ENCODE data around the gene BBS9.
"Not testable (repeated sequence)": the region's sequence is repeated elsewhere in the genome, so short reads cannot be mapped to it uniquely, and the experiment has no call there.

Gene BBS9

GRCh38 chr7:33258491-33258951 lies 129.2 kb downstream of the BBS9 start:
- Histone ChIP-seq H3K9ac (ENCODE audit: low read depth in 1 of 2, low read length in 2 of 2) (no peak overlapping the region), H3K36me3 (ENCODE audit: control insufficient read depth in 2 of 2, insufficient read depth in 2 of 2, low read length in 2 of 2) (no peaks in the 10 kb centered on the region), H3K4me1 (ENCODE audit: control insufficient read depth in 2 of 2, insufficient read depth in 2 of 2, low read length in 2 of 2) (no peaks in the 10 kb centered on the region), H3K27ac (ENCODE audit: low read depth in 2 of 2, low read length in 2 of 2) (no peak overlapping the region), H3K4me3 (ENCODE audit: low read length in 2 of 2) (no peak overlapping the region), H3K9me3 (ENCODE audit: control insufficient read depth in 2 of 2, low read length in 2 of 2) (no peaks in the 10 kb centered on the region), H3K27me3 (ENCODE audit: control insufficient read depth in 2 of 2, insufficient read depth in 2 of 2, low read length in 2 of 2) (no peaks in the 10 kb centered on the region)

DNA sequence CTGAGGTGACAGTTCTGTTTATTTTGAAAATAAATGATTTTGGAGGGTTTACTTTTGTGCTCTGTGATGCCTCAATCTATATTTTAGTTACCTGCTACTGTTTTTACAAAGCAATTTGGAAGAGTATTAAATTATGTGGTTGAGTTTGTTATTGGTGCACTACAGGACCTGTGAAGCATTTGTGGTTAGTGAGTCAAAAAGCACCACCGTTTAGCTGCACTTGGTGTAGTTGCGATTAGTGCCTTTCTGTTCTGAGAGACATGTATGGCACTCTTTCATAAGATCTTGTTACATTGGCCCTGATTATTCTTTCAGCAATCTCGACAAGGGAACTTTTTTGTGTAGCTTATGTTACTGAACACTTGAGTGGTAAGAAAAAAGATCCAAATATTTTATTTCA lies 132.2 kb downstream of the BBS9 start:
- no peak overlapping the region for H3K9ac ChIP-seq (ENCODE audit: low read depth in 1 of 2, low read length in 2 of 2)
- no peaks in the 10 kb centered on the region for H3K27me3 ChIP-seq (ENCODE audit: control insufficient read depth in 2 of 2, insufficient read depth in 2 of 2, low read length in 2 of 2)
- H3K4me3 ChIP-seq (ENCODE audit: low read length in 2 of 2) = no peak overlapping the region
- no peaks in the 10 kb centered on the region for H3K4me1 ChIP-seq (ENCODE audit: control insufficient read depth in 2 of 2, insufficient read depth in 2 of 2, low read length in 2 of 2)
- H3K36me3 ChIP-seq (ENCODE audit: control insufficient read depth in 2 of 2, insufficient read depth in 2 of 2, low read length in 2 of 2) = no peaks in the 10 kb centered on the region
- no peak overlapping the region for H3K27ac ChIP-seq (ENCODE audit: low read depth in 2 of 2, low read length in 2 of 2)
- no peaks in the 10 kb centered on the region for H3K9me3 ChIP-seq (ENCODE audit: control insufficient read depth in 2 of 2, low read length in 2 of 2)

DNA sequence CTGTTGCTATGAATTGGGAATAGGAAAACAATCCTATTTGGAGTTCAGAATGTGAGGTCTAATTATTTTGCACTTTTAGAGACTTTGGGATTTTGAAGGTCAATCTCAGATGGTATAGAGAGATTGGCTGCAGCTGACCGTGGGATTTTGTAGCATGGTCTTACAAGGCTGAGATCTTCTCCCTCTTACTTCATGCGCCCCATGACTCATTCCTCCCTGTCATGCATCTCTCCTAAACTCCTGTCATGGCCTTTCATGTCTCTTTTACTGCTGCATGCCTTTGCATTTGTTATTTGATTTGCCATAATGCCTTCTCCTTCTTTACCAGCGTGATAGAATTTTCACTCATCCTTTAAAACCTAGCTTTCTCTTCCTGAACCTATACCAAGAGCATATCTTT lies 133.1 kb downstream of the BBS9 start:
- Histone ChIP-seq H3K4me1 (ENCODE audit: control insufficient read depth in 2 of 2, insufficient read depth in 2 of 2, low read length in 2 of 2) (no peaks in the 10 kb centered on the region), H3K27ac (ENCODE audit: low read depth in 2 of 2, low read length in 2 of 2) (no peak overlapping the region), H3K9me3 (ENCODE audit: control insufficient read depth in 2 of 2, low read length in 2 of 2) (no peaks in the 10 kb centered on the region), H3K27me3 (ENCODE audit: control insufficient read depth in 2 of 2, insufficient read depth in 2 of 2, low read length in 2 of 2) (no peaks in the 10 kb centered on the region), H3K9ac (ENCODE audit: low read depth in 1 of 2, low read length in 2 of 2) (no peak overlapping the region), H3K4me3 (ENCODE audit: low read length in 2 of 2) (no peak overlapping the region), H3K36me3 (ENCODE audit: control insufficient read depth in 2 of 2, insufficient read depth in 2 of 2, low read length in 2 of 2) (no peaks in the 10 kb centered on the region)

- H3K4me1 ChIP-seq (ENCODE audit: control insufficient read depth in 2 of 2, insufficient read depth in 2 of 2, low read length in 2 of 2) = not testable (repeated sequence)
Measured at GRCh38 chr7:33271839-33272371, 142.5 kb downstream of the BBS9 start.

DNA sequence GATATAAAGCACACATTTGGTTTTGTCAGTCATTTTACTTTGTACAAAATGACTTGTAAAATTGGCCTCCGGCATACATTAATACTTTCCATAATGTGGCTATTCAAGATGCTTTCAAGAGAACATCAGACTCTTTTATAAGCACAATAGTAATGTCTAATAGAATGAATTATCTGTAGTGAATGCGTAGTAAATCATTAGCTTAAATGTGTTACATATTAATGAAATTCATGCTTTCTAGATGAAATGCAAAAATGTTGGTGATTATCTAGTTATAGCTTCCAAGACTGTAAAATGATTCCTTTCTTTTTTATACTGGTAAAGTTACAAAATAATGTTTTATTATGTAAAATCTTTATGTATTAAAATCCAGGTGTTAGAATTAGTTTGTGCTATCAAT lies 144.0 kb downstream of the BBS9 start:
- H3K9me3 ChIP-seq (ENCODE audit: control insufficient read depth in 2 of 2, low read length in 2 of 2) = peaks cover 0 to 4% of the 10 kb centered on the region in 2 donors
- H3K9ac ChIP-seq (ENCODE audit: low read depth in 1 of 2, low read length in 2 of 2) = no peak overlapping the region
- H3K36me3 ChIP-seq (ENCODE audit: control insufficient read depth in 2 of 2, insufficient read depth in 2 of 2, low read length in 2 of 2) = no peaks in the 10 kb centered on the region
- no peak overlapping the region for H3K4me3 ChIP-seq (ENCODE audit: low read length in 2 of 2)
- H3K27me3 ChIP-seq (ENCODE audit: control insufficient read depth in 2 of 2, insufficient read depth in 2 of 2, low read length in 2 of 2) = no peaks in the 10 kb centered on the region
- no peaks in the 10 kb centered on the region for H3K4me1 ChIP-seq (ENCODE audit: control insufficient read depth in 2 of 2, insufficient read depth in 2 of 2, low read length in 2 of 2)
- H3K27ac ChIP-seq (ENCODE audit: low read depth in 2 of 2, low read length in 2 of 2) = no peak overlapping the region

More at GRCh38 chr7:33271839-33272371, 142.5 kb downstream of the BBS9 start:
- H3K36me3 ChIP-seq (ENCODE audit: control insufficient read depth in 2 of 2, insufficient read depth in 2 of 2, low read length in 2 of 2); H3K27ac ChIP-seq (ENCODE audit: low read depth in 2 of 2, low read length in 2 of 2); H3K9me3 ChIP-seq (ENCODE audit: control insufficient read depth in 2 of 2, low read length in 2 of 2); H3K27me3 ChIP-seq (ENCODE audit: control insufficient read depth in 2 of 2, insufficient read depth in 2 of 2, low read length in 2 of 2); H3K4me3 ChIP-seq (ENCODE audit: low read length in 2 of 2); H3K9ac ChIP-seq (ENCODE audit: low read depth in 1 of 2, low read length in 2 of 2): not testable (repeated sequence)

GRCh38 chr7:33276325-33276724 lies 147.0 kb downstream of the BBS9 start:
- H3K9me3 ChIP-seq (ENCODE audit: control insufficient read depth in 2 of 2, low read length in 2 of 2) = peaks cover under 1 to 2% of the 10 kb centered on the region in 2 donors
- no peak overlapping the region for H3K9ac ChIP-seq (ENCODE audit: low read depth in 1 of 2, low read length in 2 of 2)
- H3K27me3 ChIP-seq (ENCODE audit: control insufficient read depth in 2 of 2, insufficient read depth in 2 of 2, low read length in 2 of 2) = no peaks in the 10 kb centered on the region
- no peak overlapping the region for H3K4me3 ChIP-seq (ENCODE audit: low read length in 2 of 2)
- H3K36me3 ChIP-seq (ENCODE audit: control insufficient read depth in 2 of 2, insufficient read depth in 2 of 2, low read length in 2 of 2) = no peaks in the 10 kb centered on the region
- H3K27ac ChIP-seq (ENCODE audit: low read depth in 2 of 2, low read length in 2 of 2) = no peak overlapping the region
- H3K4me1 ChIP-seq (ENCODE audit: control insufficient read depth in 2 of 2, insufficient read depth in 2 of 2, low read length in 2 of 2) = no peaks in the 10 kb centered on the region

- H3K36me3 ChIP-seq (ENCODE audit: control insufficient read depth in 2 of 2, insufficient read depth in 2 of 2, low read length in 2 of 2) = no peaks in the 10 kb centered on the region
- H3K4me1 ChIP-seq (ENCODE audit: control insufficient read depth in 2 of 2, insufficient read depth in 2 of 2, low read length in 2 of 2) = no peaks in the 10 kb centered on the region
- H3K27ac ChIP-seq (ENCODE audit: low read depth in 2 of 2, low read length in 2 of 2) = no peak overlapping the region
- H3K9me3 ChIP-seq (ENCODE audit: control insufficient read depth in 2 of 2, low read length in 2 of 2) = peaks cover 0 to 2% of the 10 kb centered on the region in 2 donors
- H3K9ac ChIP-seq (ENCODE audit: low read depth in 1 of 2, low read length in 2 of 2) = no peak overlapping the region
- H3K27me3 ChIP-seq (ENCODE audit: control insufficient read depth in 2 of 2, insufficient read depth in 2 of 2, low read length in 2 of 2) = no peaks in the 10 kb centered on the region
- no peak overlapping the region for H3K4me3 ChIP-seq (ENCODE audit: low read length in 2 of 2)
Measured at GRCh38 chr7:33276729-33277128, 147.4 kb downstream of the BBS9 start.

GRCh38 chr7:33278095-33278494 lies 148.7 kb downstream of the BBS9 start:
- H3K9ac ChIP-seq (ENCODE audit: low read depth in 1 of 2, low read length in 2 of 2) = no peak overlapping the region
- no peak overlapping the region for H3K4me3 ChIP-seq (ENCODE audit: low read length in 2 of 2)

GRCh38 chr7:33286501-33286900 lies 157.1 kb downstream of the BBS9 start:
- H3K4me1 ChIP-seq (ENCODE audit: control insufficient read depth in 2 of 2, insufficient read depth in 2 of 2, low read length in 2 of 2) = no peaks in the 10 kb centered on the region
- no peaks in the 10 kb centered on the region for H3K9me3 ChIP-seq (ENCODE audit: control insufficient read depth in 2 of 2, low read length in 2 of 2)
- H3K36me3 ChIP-seq (ENCODE audit: control insufficient read depth in 2 of 2, insufficient read depth in 2 of 2, low read length in 2 of 2) = no peaks in the 10 kb centered on the region
- H3K27me3 ChIP-seq (ENCODE audit: control insufficient read depth in 2 of 2, insufficient read depth in 2 of 2, low read length in 2 of 2) = no peaks in the 10 kb centered on the region
- H3K27ac ChIP-seq (ENCODE audit: low read depth in 2 of 2, low read length in 2 of 2) = no peak overlapping the region
- H3K9ac ChIP-seq (ENCODE audit: low read depth in 1 of 2, low read length in 2 of 2) = no peak overlapping the region
- H3K4me3 ChIP-seq (ENCODE audit: low read length in 2 of 2) = no peak overlapping the region

More at GRCh38 chr7:33278095-33278494, 148.7 kb downstream of the BBS9 start:
- no peaks in the 10 kb centered on the region for H3K27me3 ChIP-seq (ENCODE audit: control insufficient read depth in 2 of 2, insufficient read depth in 2 of 2, low read length in 2 of 2)
- no peak overlapping the region for H3K27ac ChIP-seq (ENCODE audit: low read depth in 2 of 2, low read length in 2 of 2)
- H3K4me1 ChIP-seq (ENCODE audit: control insufficient read depth in 2 of 2, insufficient read depth in 2 of 2, low read length in 2 of 2) = no peaks in the 10 kb centered on the region
- peaks cover 0 to 2% of the 10 kb centered on the region in 2 donors for H3K9me3 ChIP-seq (ENCODE audit: control insufficient read depth in 2 of 2, low read length in 2 of 2)
- no peaks in the 10 kb centered on the region for H3K36me3 ChIP-seq (ENCODE audit: control insufficient read depth in 2 of 2, insufficient read depth in 2 of 2, low read length in 2 of 2)

GRCh38 chr7:33287738-33288137 lies 158.4 kb downstream of the BBS9 start:
- H3K9ac ChIP-seq (ENCODE audit: low read depth in 1 of 2, low read length in 2 of 2) = no peak overlapping the region
- no peaks in the 10 kb centered on the region for H3K27me3 ChIP-seq (ENCODE audit: control insufficient read depth in 2 of 2, insufficient read depth in 2 of 2, low read length in 2 of 2)
- H3K36me3 ChIP-seq (ENCODE audit: control insufficient read depth in 2 of 2, insufficient read depth in 2 of 2, low read length in 2 of 2) = no peaks in the 10 kb centered on the region
- H3K27ac ChIP-seq (ENCODE audit: low read depth in 2 of 2, low read length in 2 of 2) = no peak overlapping the region
- H3K4me1 ChIP-seq (ENCODE audit: control insufficient read depth in 2 of 2, insufficient read depth in 2 of 2, low read length in 2 of 2) = no peaks in the 10 kb centered on the region
- H3K9me3 ChIP-seq (ENCODE audit: control insufficient read depth in 2 of 2, low read length in 2 of 2) = no peaks in the 10 kb centered on the region
- no peak overlapping the region for H3K4me3 ChIP-seq (ENCODE audit: low read length in 2 of 2)

DNA sequence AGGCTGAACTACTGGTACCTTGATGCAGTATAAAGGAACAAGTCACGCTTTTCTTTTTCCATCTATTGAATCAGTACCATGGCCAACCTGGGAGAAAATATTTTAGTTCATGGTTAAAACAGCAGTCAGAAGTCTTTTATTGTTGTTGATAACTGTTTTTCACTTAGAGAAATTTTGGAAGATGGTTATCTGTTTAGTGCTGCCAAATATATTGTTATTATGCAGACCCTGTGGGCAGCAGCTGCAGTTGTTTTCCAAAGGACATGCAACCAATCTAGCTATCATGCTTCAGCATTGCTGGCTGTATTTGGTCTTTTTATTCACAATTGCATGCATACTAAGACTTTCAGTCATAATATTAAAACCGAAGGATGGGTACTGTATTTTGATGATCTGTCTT lies 169.5 kb downstream of the BBS9 start:
- no peak overlapping the region for H3K4me3 ChIP-seq (ENCODE audit: low read length in 2 of 2)
- H3K27ac ChIP-seq (ENCODE audit: low read depth in 2 of 2, low read length in 2 of 2) = no peak overlapping the region
- peaks cover 4% of the 10 kb centered on the region in 2 donors for H3K9me3 ChIP-seq (ENCODE audit: control insufficient read depth in 2 of 2, low read length in 2 of 2)
- H3K36me3 ChIP-seq (ENCODE audit: control insufficient read depth in 2 of 2, insufficient read depth in 2 of 2, low read length in 2 of 2) = no peaks in the 10 kb centered on the region
- no peak overlapping the region for H3K9ac ChIP-seq (ENCODE audit: low read depth in 1 of 2, low read length in 2 of 2)
- no peaks in the 10 kb centered on the region for H3K27me3 ChIP-seq (ENCODE audit: control insufficient read depth in 2 of 2, insufficient read depth in 2 of 2, low read length in 2 of 2)
- H3K4me1 ChIP-seq (ENCODE audit: control insufficient read depth in 2 of 2, insufficient read depth in 2 of 2, low read length in 2 of 2) = no peaks in the 10 kb centered on the region

Measured in mucosa of rectum (tissue), 2 donors.